GM12865 (cell line): Measurements from ENCODE around the gene RALGAPA1.
"Not testable (repeated sequence)": the region's sequence is repeated elsewhere in the genome, so short reads cannot be mapped to it uniquely, and the experiment has no call there.

ENCODE experiments used
- DNase-seq: peaks from one replicate; pipeline ENCODE4 v3.0.0; 2010; ENCODE audit warnings: low read depth
- H3K4me3 ChIP-seq: 2 replicates; pipeline ENCODE4 v1.5.1; 2011; ENCODE audit warnings: mild to moderate bottlenecking, low read depth, low read length, control low read depth
- TF ChIP-seq, protein P1 (sequence below): IDR thresholded peaks from 2 replicates; pipeline ENCODE4 v1.5.1; 2011; ENCODE audit warnings: low read length, control low read depth, low read depth, inconsistent platforms; ENCODE audit not compliant: insufficient read depth; ENCODE audit errors: missing control alignments

The RALGAPA1 gene

DNA sequence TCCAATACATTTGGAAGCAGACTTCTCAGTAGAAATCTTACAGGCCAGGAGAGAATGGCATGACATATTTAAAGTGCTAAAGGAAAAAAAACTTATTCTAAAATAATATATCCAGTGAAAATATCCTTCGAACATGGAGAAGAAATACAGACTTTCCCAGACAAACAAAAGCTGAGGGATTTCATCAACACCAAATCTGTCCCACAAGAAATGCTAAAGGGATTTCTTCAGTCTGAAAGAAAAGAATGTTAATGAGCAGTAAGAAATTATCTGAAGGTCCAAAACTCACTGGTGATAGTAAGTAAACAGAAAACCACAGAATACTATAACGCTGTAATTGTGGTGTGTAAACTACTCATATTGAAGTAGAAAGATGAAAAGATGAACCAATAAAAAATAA lies 171.2 kb downstream of the RALGAPA1 start:
- DNase-seq: no peak
- H3K4me3 ChIP-seq: no peak overlapping the region
- TF ChIP-seq, protein P1, sequence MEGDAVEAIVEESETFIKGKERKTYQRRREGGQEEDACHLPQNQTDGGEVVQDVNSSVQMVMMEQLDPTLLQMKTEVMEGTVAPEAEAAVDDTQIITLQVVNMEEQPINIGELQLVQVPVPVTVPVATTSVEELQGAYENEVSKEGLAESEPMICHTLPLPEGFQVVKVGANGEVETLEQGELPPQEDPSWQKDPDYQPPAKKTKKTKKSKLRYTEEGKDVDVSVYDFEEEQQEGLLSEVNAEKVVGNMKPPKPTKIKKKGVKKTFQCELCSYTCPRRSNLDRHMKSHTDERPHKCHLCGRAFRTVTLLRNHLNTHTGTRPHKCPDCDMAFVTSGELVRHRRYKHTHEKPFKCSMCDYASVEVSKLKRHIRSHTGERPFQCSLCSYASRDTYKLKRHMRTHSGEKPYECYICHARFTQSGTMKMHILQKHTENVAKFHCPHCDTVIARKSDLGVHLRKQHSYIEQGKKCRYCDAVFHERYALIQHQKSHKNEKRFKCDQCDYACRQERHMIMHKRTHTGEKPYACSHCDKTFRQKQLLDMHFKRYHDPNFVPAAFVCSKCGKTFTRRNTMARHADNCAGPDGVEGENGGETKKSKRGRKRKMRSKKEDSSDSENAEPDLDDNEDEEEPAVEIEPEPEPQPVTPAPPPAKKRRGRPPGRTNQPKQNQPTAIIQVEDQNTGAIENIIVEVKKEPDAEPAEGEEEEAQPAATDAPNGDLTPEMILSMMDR: no peak

DNA sequence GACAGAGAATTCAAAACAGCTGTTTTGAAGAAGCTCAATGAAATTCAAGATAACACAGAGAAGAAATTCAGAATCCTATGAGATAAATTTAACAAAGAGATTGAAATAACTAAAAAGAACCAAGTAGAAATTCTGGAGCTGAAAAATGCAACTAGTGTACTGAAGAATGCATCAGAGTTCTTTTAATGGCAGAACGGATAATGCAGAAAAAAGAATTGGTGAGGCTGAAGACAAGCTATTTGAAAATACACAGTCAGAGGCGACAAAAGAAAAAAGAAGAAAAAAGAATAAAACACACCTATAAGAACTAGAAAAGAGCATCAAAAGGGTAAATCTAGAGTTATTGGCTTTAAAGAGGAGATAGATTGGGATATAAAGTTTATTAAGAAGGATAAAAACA lies 171.8 kb downstream of the RALGAPA1 start:
- TF ChIP-seq, protein P1: no peak
- no peak overlapping the region for H3K4me3 ChIP-seq

DNA sequence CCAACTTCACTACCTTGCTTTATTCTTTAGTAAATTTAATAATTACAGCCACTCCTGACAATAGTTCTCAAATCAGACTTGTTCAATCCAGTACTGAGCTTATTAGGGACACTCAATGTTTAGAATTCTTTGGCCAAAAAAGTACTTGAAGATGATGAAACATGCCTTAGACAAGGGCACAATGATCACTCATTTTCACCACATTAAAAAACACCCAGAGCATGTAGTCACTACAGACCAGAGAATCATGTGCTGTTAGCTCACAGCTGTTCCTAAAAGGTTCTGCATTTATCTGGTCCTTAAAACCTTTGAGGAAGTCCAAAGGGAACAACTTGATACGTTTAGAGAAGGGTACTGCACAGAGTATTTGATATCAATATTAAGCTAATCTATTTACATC lies 176.4 kb downstream of the RALGAPA1 start:
- H3K4me3 ChIP-seq: no peak overlapping the region
- TF ChIP-seq, protein P1: no peak
- no peak for DNase-seq

More for the DNA sequence above, 171.8 kb downstream of the RALGAPA1 start:
- DNase-seq: no peak

DNA sequence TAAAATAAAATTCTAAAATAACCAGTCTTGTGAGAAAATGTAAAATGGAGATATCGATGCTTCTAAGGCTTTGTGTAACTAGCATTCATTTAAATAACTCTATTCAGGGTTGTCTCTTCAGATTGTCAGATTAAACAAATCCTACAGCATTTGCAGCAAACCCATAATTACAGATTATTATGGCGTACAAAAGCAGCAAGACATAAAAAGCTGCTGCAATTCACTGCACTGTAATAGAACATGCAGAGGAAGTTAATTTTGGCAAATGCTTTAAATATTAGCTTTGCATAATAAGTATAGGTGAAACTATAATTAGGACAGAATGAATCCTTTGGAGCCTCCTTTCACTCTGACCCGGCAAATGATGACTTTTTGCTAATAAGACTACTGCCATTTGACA lies 176.8 kb downstream of the RALGAPA1 start:
- TF ChIP-seq, protein P1: no peak
- no peak for DNase-seq
- H3K4me3 ChIP-seq: no peak overlapping the region

DNA sequence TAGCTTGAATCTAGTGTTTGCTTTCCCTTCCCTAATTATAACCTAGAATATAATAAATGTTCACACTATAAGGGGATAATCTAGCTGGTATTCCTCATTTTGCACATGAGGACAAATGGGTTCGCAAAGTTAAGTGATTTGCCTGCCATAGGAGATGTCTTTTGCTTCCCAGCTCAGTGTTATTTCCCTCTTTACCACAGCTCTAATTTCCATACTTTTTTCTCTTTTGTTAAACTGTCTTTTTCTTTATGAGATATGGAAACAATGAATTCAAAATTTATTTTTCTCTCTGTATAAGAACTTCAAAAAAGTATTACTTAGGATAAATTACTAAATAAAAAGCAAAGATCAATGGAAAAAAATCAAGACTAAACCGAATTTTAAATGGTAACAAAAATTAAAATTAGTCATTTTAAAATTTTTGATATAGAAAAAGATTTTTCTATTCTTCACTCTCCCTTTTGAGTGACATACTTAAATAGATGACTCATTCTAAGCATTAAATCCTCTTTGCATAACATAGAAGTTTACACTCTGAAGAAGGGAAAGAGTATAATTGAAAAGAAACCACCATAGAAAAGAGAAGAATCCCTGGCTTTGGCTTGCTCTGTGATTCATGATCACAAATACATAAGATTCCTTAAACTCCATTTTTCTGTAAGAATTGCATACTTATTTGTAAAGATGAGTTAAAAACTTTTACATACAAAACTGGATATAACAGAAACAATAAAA lies 177.9 kb downstream of the RALGAPA1 start:
- H3K4me3 ChIP-seq: no peak overlapping the region
- DNase-seq: no peak
- TF ChIP-seq, protein P1: no peak

DNA sequence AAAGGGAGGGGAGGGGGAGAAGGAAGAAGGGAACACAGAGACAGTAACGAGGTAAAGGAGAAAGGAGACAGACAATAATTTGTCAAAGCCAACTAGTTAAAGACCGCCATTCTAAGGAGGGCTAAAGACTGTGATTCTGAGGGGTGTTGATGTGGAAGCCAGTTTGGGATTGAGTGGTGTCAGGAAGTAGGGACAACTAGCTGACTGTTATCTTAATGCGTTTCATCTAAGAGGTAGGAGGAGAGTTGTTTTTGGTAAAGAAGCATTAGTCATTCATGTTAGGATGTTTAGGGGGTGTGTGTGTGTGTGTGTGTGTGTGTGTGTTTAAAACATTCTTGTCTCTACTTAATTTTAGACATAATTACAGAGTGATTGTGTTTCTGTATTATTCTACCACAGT lies 180.1 kb downstream of the RALGAPA1 start:
- DNase-seq: no peak
- TF ChIP-seq, protein P1: no peak
- no peak overlapping the region for H3K4me3 ChIP-seq

DNA sequence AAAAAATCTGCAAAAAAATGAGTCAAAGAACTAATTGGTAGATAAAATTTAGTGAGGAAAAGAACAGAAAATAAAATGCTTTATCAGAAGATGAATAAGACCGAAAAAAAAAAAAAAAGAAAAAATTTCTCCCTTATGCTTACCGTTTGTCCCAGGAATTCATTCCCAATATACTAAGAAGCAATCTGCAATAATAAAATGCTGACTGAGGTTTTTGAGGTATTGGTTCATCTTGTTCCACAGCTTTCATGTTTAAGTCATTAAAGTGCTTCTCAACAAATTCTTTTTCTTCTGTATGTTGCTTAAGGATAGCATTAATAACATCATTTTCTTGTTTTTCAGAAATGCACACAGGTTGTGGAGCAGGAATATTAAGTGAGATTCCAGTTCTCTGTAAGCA lies 182.1 kb downstream of the RALGAPA1 start:
- DNase-seq, H3K4me3 ChIP-seq: not testable (repeated sequence)

DNA sequence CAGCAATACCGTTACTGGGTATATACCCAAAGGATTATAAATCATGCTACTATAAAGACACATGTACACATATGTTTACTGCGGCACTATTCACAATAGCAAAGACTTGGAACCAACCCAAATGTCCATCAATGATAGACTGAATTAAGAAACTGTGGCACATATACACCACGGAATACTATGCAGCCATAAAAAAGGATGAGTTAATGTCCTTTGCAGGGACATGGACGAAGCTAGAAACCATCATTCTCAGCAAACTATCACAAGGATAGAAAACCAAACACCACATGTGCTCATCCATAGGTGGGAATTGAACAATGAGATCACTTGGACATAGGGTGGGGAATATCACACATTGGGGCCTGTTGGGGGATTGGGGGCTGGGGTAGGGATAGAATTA lies 187.1 kb downstream of the RALGAPA1 start:
- not testable (repeated sequence) for H3K4me3 ChIP-seq, DNase-seq

DNA sequence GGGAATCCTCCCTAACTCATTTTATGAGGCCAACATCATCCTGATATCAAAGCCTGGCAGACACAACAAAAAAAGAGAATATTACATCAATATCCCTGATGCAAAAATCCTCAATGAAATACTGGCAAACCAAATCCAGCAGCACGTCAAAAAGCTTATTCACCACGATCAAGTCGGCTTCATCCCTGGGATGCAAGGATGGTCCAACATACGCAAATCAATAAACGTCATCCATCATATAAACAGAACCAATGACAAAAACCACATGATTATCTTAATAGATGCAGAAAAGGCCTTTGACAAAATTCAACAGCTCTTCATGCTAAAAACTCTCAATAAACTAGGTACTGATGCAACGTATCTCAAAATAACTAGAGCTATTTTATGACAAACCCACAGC lies 189.1 kb downstream of the RALGAPA1 start:
- not testable (repeated sequence) for DNase-seq, H3K4me3 ChIP-seq

DNA sequence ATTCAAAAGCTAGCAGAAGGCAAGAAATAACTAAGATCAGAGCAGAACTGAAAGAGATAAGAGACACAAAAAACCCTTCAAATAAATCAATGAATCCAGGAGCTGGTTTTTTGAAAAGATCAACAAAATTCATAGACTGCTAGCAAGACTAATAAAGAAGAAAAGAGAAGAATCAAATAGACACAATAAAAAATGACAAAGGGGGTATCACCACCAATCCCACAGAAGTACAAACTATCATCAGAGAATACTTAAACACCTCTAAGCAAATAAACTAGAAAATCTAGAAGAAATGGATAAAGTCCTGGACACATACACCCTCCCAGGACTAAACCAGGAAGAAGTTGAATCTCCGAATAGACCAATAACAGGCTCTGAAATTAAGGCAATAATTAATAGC lies 189.6 kb downstream of the RALGAPA1 start:
- DNase-seq, H3K4me3 ChIP-seq: not testable (repeated sequence)
